ENCODE data around the gene ENTPD3. TPM values are rescaled to one million over a fixed set of nuclear protein-coding genes. Genes with fewer than 3 reads are reported as not detected.
"Not testable (repeated sequence)": the region's sequence is repeated elsewhere in the genome, so short reads cannot be mapped to it uniquely, and the experiment has no call there.

Gene ENTPD3
- polyA plus RNA-seq, 1 donor: 4.3 TPM

DNA sequence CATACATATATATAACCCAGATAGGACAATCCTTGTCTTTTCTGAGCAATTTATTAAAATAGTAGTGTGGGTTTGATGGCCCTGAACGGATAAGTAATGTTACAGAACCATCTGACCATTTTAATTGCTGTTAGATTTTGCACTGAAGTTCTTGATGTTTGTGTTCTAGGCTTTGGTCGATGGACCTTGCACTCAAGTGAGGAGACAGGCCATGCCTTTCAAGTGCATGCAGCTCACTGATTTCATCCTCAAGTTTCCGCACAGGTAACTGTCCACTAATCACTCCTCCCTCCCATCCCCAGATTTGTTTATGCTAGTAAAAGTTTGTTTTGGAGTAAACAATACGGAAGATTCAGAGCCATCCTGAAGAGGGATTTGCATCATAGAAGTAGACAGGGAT is 71.5 kb downstream of the ENTPD3 start:
- H3K27me3 ChIP-seq (ENCODE audit: control insufficient read depth, insufficient read depth, low read length): no peaks in the 10 kb centered on the region
- no peak overlapping the region for H3K27ac ChIP-seq (ENCODE audit: low read length)
- H3K36me3 ChIP-seq (ENCODE audit: control insufficient read depth, insufficient read depth, low read length): peaks cover 45% of the 10 kb centered on the region
- H3K4me3 ChIP-seq (ENCODE audit: low read length): peak overlapping the region; percentile 95
- peak in 1 of 2 donors; percentile 18 for DNase-seq
- H3K9me3 ChIP-seq (ENCODE audit: control insufficient read depth, low read depth, low read length): no peaks in the 10 kb centered on the region
- H3K4me1 ChIP-seq (ENCODE audit: control insufficient read depth, insufficient read depth, low read length): peaks cover 11% of the 10 kb centered on the region
- no CpG with 5 or more reads among the region's 4 CpGs for WGBS (ENCODE audit: insufficient coverage, low lambda C conversion rate)

DNA sequence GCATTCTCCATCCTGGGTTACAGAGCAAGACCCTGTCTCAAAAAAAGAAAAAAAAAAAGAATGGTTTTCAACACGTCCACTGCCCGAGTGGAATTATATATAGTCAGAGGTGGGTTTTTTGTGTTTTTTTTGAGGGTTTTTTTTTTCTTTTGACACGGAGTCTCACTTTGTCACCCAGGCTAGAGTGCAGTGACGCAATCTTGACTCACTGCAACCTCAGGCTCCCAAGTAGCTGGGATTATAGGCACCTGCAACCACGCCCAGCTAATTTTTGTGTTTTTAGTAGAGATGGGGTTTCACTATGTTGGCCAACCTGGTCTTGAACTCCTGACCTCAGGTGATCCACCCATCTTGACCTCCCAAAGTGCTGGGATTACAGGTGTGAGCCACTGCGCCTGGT is 73.5 kb downstream of the ENTPD3 start:
- H3K4me1 ChIP-seq (ENCODE audit: control insufficient read depth, insufficient read depth, low read length); H3K27me3 ChIP-seq (ENCODE audit: control insufficient read depth, insufficient read depth, low read length); H3K9me3 ChIP-seq (ENCODE audit: control insufficient read depth, low read depth, low read length); DNase-seq; H3K4me3 ChIP-seq (ENCODE audit: low read length); H3K27ac ChIP-seq (ENCODE audit: low read length): not testable (repeated sequence)
- WGBS (ENCODE audit: insufficient coverage, low lambda C conversion rate): 83% methylated on average over 2 of the region's 6 CpGs
- H3K36me3 ChIP-seq (ENCODE audit: control insufficient read depth, insufficient read depth, low read length): peaks cover 62% of the 10 kb centered on the region

- DNase-seq: no peak
- H3K4me3 ChIP-seq (ENCODE audit: low read length): no peak overlapping the region
- H3K36me3 ChIP-seq (ENCODE audit: control insufficient read depth, insufficient read depth, low read length): peaks cover 62% of the 10 kb centered on the region
- peaks cover 7% of the 10 kb centered on the region for H3K4me1 ChIP-seq (ENCODE audit: control insufficient read depth, insufficient read depth, low read length)
- no CpG with 5 or more reads among the region's 3 CpGs for WGBS (ENCODE audit: insufficient coverage, low lambda C conversion rate)
- no peaks in the 10 kb centered on the region for H3K9me3 ChIP-seq (ENCODE audit: control insufficient read depth, low read depth, low read length)
- H3K27ac ChIP-seq (ENCODE audit: low read length): no peak overlapping the region
- H3K27me3 ChIP-seq (ENCODE audit: control insufficient read depth, insufficient read depth, low read length): no peaks in the 10 kb centered on the region
Measured at GRCh38 chr3:40461161-40461560, 74.2 kb downstream of the ENTPD3 start.

- not testable (repeated sequence) for H3K27me3 ChIP-seq (ENCODE audit: control insufficient read depth, insufficient read depth, low read length); H3K27ac ChIP-seq (ENCODE audit: low read length); H3K4me3 ChIP-seq (ENCODE audit: low read length); H3K9me3 ChIP-seq (ENCODE audit: control insufficient read depth, low read depth, low read length); DNase-seq; H3K4me1 ChIP-seq (ENCODE audit: control insufficient read depth, insufficient read depth, low read length)
- no CpG with 5 or more reads among the region's 7 CpGs for WGBS (ENCODE audit: insufficient coverage, low lambda C conversion rate)
- H3K36me3 ChIP-seq (ENCODE audit: control insufficient read depth, insufficient read depth, low read length): peaks cover 62% of the 10 kb centered on the region
Measured at GRCh38 chr3:40462838-40463237, 75.9 kb downstream of the ENTPD3 start.

GRCh38 chr3:40463579-40463978 is 76.6 kb downstream of the ENTPD3 start:
- no CpG with 5 or more reads among the region's 2 CpGs for WGBS (ENCODE audit: insufficient coverage, low lambda C conversion rate)
- no peak overlapping the region for H3K27ac ChIP-seq (ENCODE audit: low read length)

DNA sequence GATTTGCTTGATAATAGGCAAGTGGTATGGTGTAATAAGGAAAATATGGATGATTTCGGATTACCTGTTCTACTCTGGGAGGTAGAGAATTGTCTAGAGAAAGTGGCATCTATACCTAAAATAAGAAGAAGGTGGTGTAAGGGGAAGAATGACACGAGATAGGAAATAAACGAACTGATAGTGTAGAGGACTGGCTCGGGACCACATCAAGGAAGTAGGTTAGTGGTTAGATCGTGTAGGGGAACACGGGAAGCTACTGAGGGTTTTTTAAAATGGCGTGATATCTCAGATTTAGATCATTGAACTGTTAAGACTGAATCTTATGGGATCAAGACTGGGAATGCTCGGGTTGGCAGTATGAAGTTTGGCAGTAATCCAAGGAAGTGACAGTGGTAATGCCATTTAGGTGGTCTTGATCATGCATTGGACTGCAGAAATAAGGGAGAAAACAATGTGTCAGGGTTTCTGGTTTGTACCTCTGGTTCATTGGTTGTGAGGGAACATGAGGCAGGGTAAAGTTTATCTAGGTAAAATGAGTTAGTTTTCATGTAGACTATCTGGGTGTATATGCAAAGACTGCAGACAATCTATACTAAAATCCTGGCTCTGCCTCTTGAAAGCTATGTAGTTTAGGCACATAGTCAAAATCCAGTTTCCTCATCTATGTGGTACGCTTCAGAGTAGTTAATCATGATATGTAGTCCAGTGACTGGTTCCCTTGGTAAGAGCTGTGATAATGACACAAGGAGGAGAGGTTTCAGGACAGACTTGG is 77.5 kb downstream of the ENTPD3 start:
- Histone ChIP-seq H3K4me3 (ENCODE audit: low read length) (no peak overlapping the region), H3K9me3 (ENCODE audit: control insufficient read depth, low read depth, low read length) (no peaks in the 10 kb centered on the region), H3K4me1 (ENCODE audit: control insufficient read depth, insufficient read depth, low read length) (no peaks in the 10 kb centered on the region), H3K27me3 (ENCODE audit: control insufficient read depth, insufficient read depth, low read length) (no peaks in the 10 kb centered on the region), H3K27ac (ENCODE audit: low read length) (no peak overlapping the region), H3K36me3 (ENCODE audit: control insufficient read depth, insufficient read depth, low read length) (peaks cover 52% of the 10 kb centered on the region)
- WGBS (ENCODE audit: insufficient coverage, low lambda C conversion rate): 84% methylated on average over 4 of the region's 9 CpGs
- no peak for DNase-seq

More at GRCh38 chr3:40463579-40463978, 76.6 kb downstream of the ENTPD3 start:
- H3K9me3 ChIP-seq (ENCODE audit: control insufficient read depth, low read depth, low read length): no peaks in the 10 kb centered on the region
- H3K4me3 ChIP-seq (ENCODE audit: low read length): no peak overlapping the region
- no peak for DNase-seq
- no peaks in the 10 kb centered on the region for H3K27me3 ChIP-seq (ENCODE audit: control insufficient read depth, insufficient read depth, low read length)
- peaks cover 57% of the 10 kb centered on the region for H3K36me3 ChIP-seq (ENCODE audit: control insufficient read depth, insufficient read depth, low read length)
- H3K4me1 ChIP-seq (ENCODE audit: control insufficient read depth, insufficient read depth, low read length): peaks cover 2% of the 10 kb centered on the region

DNA sequence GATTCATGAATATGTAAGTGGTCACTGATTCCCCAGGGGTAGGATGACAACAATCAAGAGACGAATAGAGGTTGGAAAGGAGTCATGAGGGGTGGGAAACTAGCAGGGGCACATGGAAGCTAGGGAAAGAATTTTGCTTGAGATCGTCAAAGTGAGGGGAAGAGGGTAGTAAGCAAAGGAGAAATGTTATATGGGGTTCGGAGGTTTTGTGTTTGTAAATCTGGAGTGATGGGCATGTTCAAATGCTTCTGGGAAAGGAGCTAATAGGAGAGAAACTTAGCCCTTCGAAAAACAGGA is 78.1 kb downstream of the ENTPD3 start:
- no peak for DNase-seq
- H3K4me3 ChIP-seq (ENCODE audit: low read length): no peak overlapping the region
- peaks cover 49% of the 10 kb centered on the region for H3K36me3 ChIP-seq (ENCODE audit: control insufficient read depth, insufficient read depth, low read length)
- WGBS (ENCODE audit: insufficient coverage, low lambda C conversion rate): 97% methylated on average over 3 of the region's 4 CpGs
- no peaks in the 10 kb centered on the region for H3K4me1 ChIP-seq (ENCODE audit: control insufficient read depth, insufficient read depth, low read length)
- H3K27ac ChIP-seq (ENCODE audit: low read length): no peak overlapping the region
- H3K9me3 ChIP-seq (ENCODE audit: control insufficient read depth, low read depth, low read length): no peaks in the 10 kb centered on the region
- no peaks in the 10 kb centered on the region for H3K27me3 ChIP-seq (ENCODE audit: control insufficient read depth, insufficient read depth, low read length)

DNA sequence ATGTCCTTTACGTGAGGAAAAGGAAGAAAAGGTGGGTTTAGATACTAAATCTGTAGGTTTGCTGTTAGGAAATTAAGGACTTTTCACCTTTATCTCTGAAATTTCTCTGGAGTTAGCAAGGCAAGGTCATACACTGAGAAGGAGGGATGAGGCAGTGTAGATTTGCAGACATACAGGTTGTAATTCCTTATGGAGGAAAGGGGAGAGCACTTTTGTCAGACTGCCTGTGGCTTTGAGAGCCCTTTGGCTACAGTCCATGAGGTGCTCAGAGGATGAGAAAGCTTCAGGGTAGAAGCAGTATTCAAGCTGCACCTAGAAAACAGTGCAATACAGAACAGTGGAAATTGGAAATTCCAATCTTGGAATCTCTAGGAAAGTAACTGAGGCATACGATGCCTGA is 78.5 kb downstream of the ENTPD3 start:
- peaks cover 45% of the 10 kb centered on the region for H3K36me3 ChIP-seq (ENCODE audit: control insufficient read depth, insufficient read depth, low read length)
- H3K27me3 ChIP-seq (ENCODE audit: control insufficient read depth, insufficient read depth, low read length): no peaks in the 10 kb centered on the region
- WGBS (ENCODE audit: insufficient coverage, low lambda C conversion rate): 89% methylated on average over 2 of the region's 2 CpGs
- H3K4me1 ChIP-seq (ENCODE audit: control insufficient read depth, insufficient read depth, low read length): no peaks in the 10 kb centered on the region
- no peaks in the 10 kb centered on the region for H3K9me3 ChIP-seq (ENCODE audit: control insufficient read depth, low read depth, low read length)
- no peak overlapping the region for H3K4me3 ChIP-seq (ENCODE audit: low read length)
- DNase-seq: no peak
- no peak overlapping the region for H3K27ac ChIP-seq (ENCODE audit: low read length)

DNA sequence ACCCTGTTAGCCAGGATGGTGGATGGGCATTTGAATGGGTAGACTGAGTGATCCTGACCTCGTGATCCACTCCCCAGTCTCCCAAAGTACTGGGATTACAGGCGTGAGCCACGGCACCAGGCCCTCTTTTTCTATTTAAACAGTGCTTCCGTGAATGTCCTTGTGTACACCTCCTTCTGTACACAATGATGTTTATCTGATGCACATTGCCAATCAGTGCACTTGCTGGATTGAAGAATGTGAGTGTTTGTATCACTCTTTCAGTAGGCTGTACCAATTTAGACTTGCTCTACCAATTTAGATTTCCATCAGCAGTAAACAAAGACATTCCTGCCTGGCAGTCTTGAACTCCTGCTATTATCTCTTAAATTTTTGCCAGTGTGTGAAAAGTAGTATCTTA is 81.0 kb downstream of the ENTPD3 start:
- Histone ChIP-seq H3K9me3 (ENCODE audit: control insufficient read depth, low read depth, low read length) (no peaks in the 10 kb centered on the region), H3K27me3 (ENCODE audit: control insufficient read depth, insufficient read depth, low read length) (no peaks in the 10 kb centered on the region), H3K27ac (ENCODE audit: low read length) (no peak overlapping the region), H3K4me1 (ENCODE audit: control insufficient read depth, insufficient read depth, low read length) (no peaks in the 10 kb centered on the region), H3K36me3 (ENCODE audit: control insufficient read depth, insufficient read depth, low read length) (peaks cover 22% of the 10 kb centered on the region), H3K4me3 (ENCODE audit: low read length) (no peak overlapping the region)
- DNase-seq: no peak
- no CpG with 5 or more reads among the region's 4 CpGs for WGBS (ENCODE audit: insufficient coverage, low lambda C conversion rate)

GRCh38 chr3:40470701-40471100 is 83.7 kb downstream of the ENTPD3 start:
- Histone ChIP-seq H3K27ac (ENCODE audit: low read length) (no peak overlapping the region), H3K4me1 (ENCODE audit: control insufficient read depth, insufficient read depth, low read length) (no peaks in the 10 kb centered on the region), H3K27me3 (ENCODE audit: control insufficient read depth, insufficient read depth, low read length) (no peaks in the 10 kb centered on the region), H3K36me3 (ENCODE audit: control insufficient read depth, insufficient read depth, low read length) (no peaks in the 10 kb centered on the region), H3K4me3 (ENCODE audit: low read length) (no peak overlapping the region), H3K9me3 (ENCODE audit: control insufficient read depth, low read depth, low read length) (no peaks in the 10 kb centered on the region)
- WGBS (ENCODE audit: insufficient coverage, low lambda C conversion rate): 51% methylated on average over 4 of the region's 4 CpGs
- peak in 1 of 2 donors; percentile 28 for DNase-seq
